ENCODE data around the gene CRYBB2. TPM values are rescaled to one million over a fixed set of nuclear protein-coding genes. Genes with fewer than 3 reads are reported as not detected.

CRYBB2 gene
- total RNA-seq, 1 experiment from 2014 or later, result not detected

GRCh38 chr22:25192406-25192805 is 27.0 kb upstream of the CRYBB2 start:
- Histone ChIP-seq H3K4me3 (replicated peaks in 1 of 2; ENCODE audit: low read depth in 1 of 2, low read length in 2 of 2) (no peak overlapping the region), H3K36me3 (ENCODE audit: control insufficient read depth in 1 of 2, insufficient read depth in 2 of 2, low read length in 2 of 2) (peaks cover 3 to 8% of the 10 kb centered on the region in 2 experiments; a peak in 3 of 4 replicates), H3K79me2 (ENCODE audit: insufficient read depth, low read length) (no peaks in the 10 kb centered on the region), H4K20me1 (ENCODE audit: insufficient read depth) (no peaks in the 10 kb centered on the region), H3K27ac (ENCODE audit: low read depth, low read length) (no peak overlapping the region), H3K9me3 (ENCODE audit: control insufficient read depth in 1 of 2, insufficient read depth in 1 of 2, low read depth in 1 of 2, low read length in 2 of 2) (no peaks in the 10 kb centered on the region), H3K4me2 (ENCODE audit: low read length) (no peak overlapping the region), H3K4me1 (ENCODE audit: control insufficient read depth in 1 of 2, insufficient read depth in 2 of 2, low read length in 2 of 2) (no peaks in the 10 kb centered on the region), H3K27me3 (ENCODE audit: insufficient read depth, low read length) (no peaks in the 10 kb centered on the region), H3K9me2 (ENCODE audit: insufficient read depth) (no peaks in the 10 kb centered on the region), H2AFZ (ENCODE audit: low read depth, low read length, poor library complexity, severe bottlenecking) (no peak overlapping the region), H3K9ac (ENCODE audit: low read length) (no peak overlapping the region)
- ATAC-seq (no peak), DNase-seq (ENCODE audit: low read depth, low spot score) (no peak)
- TF ChIP-seq EZH2 (IDR thresholded peaks at IDR 0.05) (no peak), YY1 (IDR thresholded peaks at IDR 0.05; ENCODE audit: extremely low read depth, insufficient replicate concordance, low read depth, low read length) (no peak), ZFX (IDR thresholded peaks at IDR 0.05) (no peak), EGR1 (IDR thresholded peaks at IDR 0.05; ENCODE audit: low read depth) (no peak), SRF (IDR thresholded peaks at IDR 0.05; ENCODE audit: low read depth) (no peak), RAD21 (IDR thresholded peaks at IDR 0.05; ENCODE audit: low read depth) (no peak), JUND (IDR thresholded peaks at IDR 0.05) (no peak)
- TF ChIP-seq, protein P1, sequence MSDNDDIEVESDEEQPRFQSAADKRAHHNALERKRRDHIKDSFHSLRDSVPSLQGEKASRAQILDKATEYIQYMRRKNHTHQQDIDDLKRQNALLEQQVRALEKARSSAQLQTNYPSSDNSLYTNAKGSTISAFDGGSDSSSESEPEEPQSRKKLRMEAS (IDR thresholded peaks at IDR 0.05), result no peak
- ChIA-PET RAD21 (ENCODE audit: low non-redundant PET in 1 of 2, low total read pairs in 2 of 2, uncharacterized antibody in 2 of 2, unreplicated experiment in 2 of 2) (no interaction called here), CTCF (interaction anchor here (1.1 kb wide), 1 partner anchor 10 kb away, joined by 3 read pairs; no protein-coding TSS in a partner anchor), POLR2A (no interaction called here)
- intact Hi-C loops (cut with micrococcal nuclease), result no loop called here
- no TSS peak for BruUV-seq (replicated peaks)

- ChIA-PET CTCF (interaction anchor here (1.1 kb wide), 1 partner anchor 9 kb away, joined by 3 read pairs; no protein-coding TSS in a partner anchor), POLR2A (no interaction called here)
Observed at GRCh38 chr22:25193130-25193529, 26.3 kb upstream of the CRYBB2 start.

More at GRCh38 chr22:25193130-25193529, 26.3 kb upstream of the CRYBB2 start:
- no peak for ATAC-seq
- peaks cover 3 to 8% of the 10 kb centered on the region in 2 experiments; a peak in 3 of 4 replicates for H3K36me3 ChIP-seq (ENCODE audit: control insufficient read depth in 1 of 2, insufficient read depth in 2 of 2, low read length in 2 of 2)
- no TSS peak for BruUV-seq (replicated peaks)
- TF ChIP-seq CBX3 (IDR thresholded peaks at IDR 0.05; ENCODE audit: low read depth) (no peak), FOSL1 (IDR thresholded peaks at IDR 0.05; ENCODE audit: low read depth) (no peak), SRF (IDR thresholded peaks at IDR 0.05; ENCODE audit: low read depth) (no peak), RAD21 (IDR thresholded peaks at IDR 0.05; ENCODE audit: low read depth) (no peak), SIN3A (IDR thresholded peaks at IDR 0.05; ENCODE audit: low read depth) (no peak), ATF3 (IDR thresholded peaks at IDR 0.05) (no peak)
- no peak for DNase-seq (ENCODE audit: low read depth, low spot score)
- H3K27me3 ChIP-seq (ENCODE audit: insufficient read depth, low read length), result no peaks in the 10 kb centered on the region
- RAD21 ChIA-PET (ENCODE audit: low non-redundant PET in 1 of 2, low total read pairs in 2 of 2, uncharacterized antibody in 2 of 2, unreplicated experiment in 2 of 2), result no interaction called here
- no peak overlapping the region for H3K4me2 ChIP-seq (ENCODE audit: low read length)
- no peaks in the 10 kb centered on the region for H3K9me2 ChIP-seq (ENCODE audit: insufficient read depth)
- intact Hi-C loops (cut with micrococcal nuclease), result no loop called here
- H3K27ac ChIP-seq (ENCODE audit: low read depth, low read length), result no peak overlapping the region
- H4K20me1 ChIP-seq (ENCODE audit: insufficient read depth), result no peaks in the 10 kb centered on the region
- no peak overlapping the region for H3K4me3 ChIP-seq (replicated peaks in 1 of 2; ENCODE audit: low read depth in 1 of 2, low read length in 2 of 2)
- no peaks in the 10 kb centered on the region for H3K79me2 ChIP-seq (ENCODE audit: insufficient read depth, low read length)
- H3K4me1 ChIP-seq (ENCODE audit: control insufficient read depth in 1 of 2, insufficient read depth in 2 of 2, low read length in 2 of 2), result no peaks in the 10 kb centered on the region
- no peaks in the 10 kb centered on the region for H3K9me3 ChIP-seq (ENCODE audit: control insufficient read depth in 1 of 2, insufficient read depth in 1 of 2, low read depth in 1 of 2, low read length in 2 of 2)
- no peak overlapping the region for H3K9ac ChIP-seq (ENCODE audit: low read length)
- H2AFZ ChIP-seq (ENCODE audit: low read depth, low read length, poor library complexity, severe bottlenecking), result no peak overlapping the region
